HG03135 (cell line): ENCODE data around the gene SMTNL1.

ENCODE experiments used
- ATAC-seq: cut with Tn5 transposase; IDR thresholded peaks from one replicate; pipeline ENCODE4 v1.9.1; 2021; ENCODE audit warnings: mild to moderate bottlenecking, moderate library complexity; ENCODE audit not compliant: unreplicated experiment

Gene SMTNL1

DNA sequence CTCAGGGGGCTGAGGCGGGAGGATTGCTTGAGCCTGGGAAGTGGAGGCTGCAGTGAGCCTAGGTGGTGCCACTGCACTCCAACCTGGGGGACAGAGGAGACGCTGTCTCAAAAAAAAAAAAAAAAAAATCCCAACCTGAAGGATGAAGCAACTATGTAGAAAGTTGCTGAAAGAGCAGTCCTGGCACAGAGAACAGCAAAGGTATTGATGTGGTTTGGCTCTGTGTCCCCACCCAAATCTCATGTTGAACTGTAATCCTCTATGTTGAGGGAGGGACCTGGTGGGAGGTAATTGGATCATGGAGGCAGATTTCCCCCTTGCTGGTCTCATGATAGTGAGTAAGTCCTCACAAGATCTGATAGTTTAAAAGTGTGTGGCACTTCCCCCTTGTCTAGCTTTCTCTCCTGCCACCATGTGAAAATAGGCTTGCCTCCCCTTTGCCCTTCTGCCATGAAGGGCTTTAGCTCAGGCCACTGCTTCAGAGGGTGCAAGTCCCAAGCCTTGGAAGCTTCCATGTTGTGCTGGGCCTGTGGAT lies 49.4 kb downstream of the SMTNL1 start:
- no peak for ATAC-seq

DNA sequence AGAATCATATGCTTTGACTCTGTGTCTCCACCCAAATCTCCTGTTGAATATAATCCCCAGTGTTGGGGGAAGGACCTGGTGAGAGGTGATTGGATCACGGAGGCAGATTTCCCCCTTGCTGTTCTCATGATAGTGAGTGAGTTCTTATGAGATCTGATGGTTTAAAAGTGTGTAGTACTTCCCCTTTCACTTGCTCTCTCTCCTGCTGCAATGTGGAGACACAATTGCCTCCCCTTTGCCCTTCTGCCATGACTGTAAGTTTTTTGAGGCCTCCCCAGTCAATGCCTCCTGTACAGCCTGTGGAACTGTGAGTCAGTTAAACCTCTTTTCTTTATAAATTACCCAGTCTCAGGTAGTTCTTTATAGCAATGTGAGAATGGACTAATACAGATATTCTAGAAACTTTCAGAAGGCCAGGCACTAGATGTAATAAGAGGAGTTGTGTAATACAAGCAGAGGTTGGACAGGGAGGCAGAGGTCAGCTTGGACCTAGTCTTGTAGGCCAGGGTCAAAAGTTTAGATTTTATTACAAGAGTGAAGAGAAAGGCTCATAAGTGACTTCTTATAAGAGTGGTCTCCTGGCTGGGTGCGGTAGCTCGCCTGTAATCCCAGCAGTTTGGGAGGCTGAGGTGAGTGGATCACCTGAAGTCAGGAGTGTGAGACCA lies 50.8 kb downstream of the SMTNL1 start:
- no peak for ATAC-seq

DNA sequence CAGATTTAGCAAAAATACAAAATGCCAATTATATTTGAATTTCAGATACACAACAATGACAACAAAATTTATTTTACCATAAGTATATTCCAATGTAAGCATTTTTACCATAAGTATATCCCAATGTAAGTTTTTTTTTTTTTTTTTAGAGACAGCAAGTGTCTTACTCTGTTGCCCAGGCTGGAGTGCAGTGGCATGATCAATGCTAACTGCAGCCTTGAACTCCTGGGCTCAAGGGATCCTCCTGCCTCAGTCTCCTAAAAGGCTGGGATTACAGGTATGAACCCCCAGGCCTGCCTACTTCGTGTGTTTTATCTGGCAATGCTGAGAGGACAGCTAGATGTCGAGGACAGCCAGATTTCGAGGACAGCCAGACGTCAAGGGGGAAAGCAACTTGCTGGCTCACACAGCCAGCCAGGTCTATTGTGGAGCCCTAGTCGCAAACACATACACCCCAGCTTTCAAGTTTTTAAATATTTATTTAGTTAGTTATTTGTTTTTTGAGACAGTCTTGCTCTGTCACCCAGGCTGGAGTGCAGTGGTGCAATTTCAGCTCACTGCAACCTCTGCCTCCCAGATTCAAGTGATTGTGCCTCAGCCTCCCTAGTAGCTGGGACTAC lies 59.0 kb downstream of the SMTNL1 start:
- ATAC-seq: no peak

DNA sequence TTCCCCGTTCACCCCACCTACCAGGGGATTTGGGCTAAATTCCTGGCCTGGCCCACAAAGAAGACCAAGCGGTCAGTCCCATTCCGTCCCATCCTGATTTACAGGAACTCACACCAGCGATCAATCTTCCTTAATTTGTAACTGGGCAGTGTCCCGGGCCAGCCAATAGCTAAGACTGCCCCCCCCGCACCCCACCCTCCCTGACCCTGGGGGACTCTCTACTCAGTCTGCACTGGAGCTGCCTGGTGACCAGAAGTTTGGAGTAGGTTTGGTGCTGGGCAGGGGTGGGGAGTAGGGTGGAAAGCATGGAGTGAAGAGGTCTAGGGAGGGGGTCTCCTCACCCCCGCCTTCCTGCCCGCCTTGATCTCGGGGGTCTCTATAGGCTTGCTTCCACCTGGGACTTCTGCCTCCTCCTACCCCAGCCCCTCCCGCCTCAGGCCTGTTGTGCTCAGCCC lies 60.1 kb downstream of the SMTNL1 start, which contains the start of gene SERPING1:
SERPING1 (plus strand) TSS at position 225 of the 455 bp plus-strand sequence. CDS start 586 bp downstream, outside the sequence.
- ATAC-seq: no peak

DNA sequence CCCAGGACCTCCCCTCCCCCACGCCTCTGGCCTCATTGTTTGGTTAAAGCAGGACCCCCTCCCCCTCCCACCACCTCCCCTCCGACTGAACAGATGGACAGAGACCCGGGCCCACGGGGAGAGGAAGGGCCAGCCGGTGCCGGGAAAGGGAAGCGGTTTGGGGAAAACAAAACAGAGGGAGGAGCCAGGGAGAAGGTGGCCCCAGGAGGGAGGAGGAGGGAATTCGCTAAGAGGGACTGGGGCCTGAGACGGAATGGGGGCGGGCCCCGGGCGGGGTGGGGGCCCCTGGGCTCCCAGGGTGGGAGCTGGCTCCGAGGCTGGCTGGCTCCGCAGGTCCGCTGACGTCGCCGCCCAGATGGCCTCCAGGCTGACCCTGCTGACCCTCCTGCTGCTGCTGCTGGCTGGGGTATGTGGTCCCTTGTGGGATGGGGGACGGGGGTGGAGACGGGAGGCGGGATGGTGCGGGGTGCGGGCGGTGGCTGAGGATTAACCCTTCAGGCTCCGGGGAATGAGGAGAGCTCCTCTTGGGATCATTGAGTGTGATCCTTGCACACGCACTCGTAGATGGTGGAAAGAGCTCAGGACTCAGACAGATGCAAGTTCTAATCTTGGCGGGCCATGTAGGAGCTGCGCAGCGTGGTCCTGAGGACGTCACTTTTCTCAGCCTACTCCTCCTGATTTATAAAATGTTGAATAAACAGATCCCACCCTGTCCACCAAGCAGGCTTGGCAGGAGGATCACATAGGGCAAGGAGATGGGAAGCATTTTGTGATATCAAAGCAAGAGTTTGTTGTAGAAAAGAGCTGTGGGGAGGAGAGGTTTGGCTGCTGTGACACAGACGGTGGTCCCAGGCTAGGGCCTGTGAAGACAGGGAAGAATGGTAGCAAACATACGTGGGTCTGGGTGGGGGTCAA lies 60.8 kb downstream of the SMTNL1 start:
- ATAC-seq: no peak

DNA sequence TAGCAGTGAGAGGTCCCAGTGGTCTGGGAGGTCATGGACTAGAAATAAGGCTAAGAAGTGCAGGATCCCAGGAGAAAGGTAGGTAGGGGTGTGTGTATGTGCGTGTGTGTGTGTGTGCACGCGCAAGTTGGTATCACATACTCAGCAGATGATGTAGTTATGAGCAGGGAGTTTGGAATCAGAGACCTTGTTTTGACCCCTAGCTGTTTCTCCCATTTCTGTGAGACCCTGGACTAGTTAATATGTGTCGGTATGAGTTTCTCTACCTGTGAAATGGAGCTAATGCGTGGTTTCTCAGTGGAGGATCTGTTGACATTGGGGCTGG lies 61.4 kb downstream of the SMTNL1 start:
- no peak for ATAC-seq

DNA sequence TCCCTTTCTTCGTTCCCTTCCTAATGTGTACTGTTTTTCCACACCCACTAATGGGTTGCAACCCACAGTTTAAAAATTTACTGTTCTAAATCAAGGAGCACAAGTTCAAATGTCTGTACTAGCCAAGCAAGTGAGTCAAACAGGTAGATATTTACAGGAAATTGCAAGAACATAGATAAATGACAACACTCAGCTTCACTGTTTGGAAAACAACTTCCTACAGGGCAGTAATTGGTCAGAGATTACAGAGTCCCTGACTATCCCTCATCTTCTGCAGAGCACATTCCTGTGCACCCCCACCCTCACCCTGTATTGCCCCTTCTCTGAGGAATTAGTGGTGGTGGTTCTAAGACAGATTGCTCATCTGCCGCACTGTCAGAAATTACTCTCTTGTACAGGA lies 62.0 kb downstream of the SMTNL1 start:
- ATAC-seq: no peak
